ENCODE measurements around the gene LDB2. TPM values are rescaled to one million over a fixed set of nuclear protein-coding genes. Genes with fewer than 3 reads are reported as not detected.

Gene LDB2
- total and polyA plus RNA-seq, 2 experiments from 2014 or later: 48.6 to 80.1 TPM

DNA sequence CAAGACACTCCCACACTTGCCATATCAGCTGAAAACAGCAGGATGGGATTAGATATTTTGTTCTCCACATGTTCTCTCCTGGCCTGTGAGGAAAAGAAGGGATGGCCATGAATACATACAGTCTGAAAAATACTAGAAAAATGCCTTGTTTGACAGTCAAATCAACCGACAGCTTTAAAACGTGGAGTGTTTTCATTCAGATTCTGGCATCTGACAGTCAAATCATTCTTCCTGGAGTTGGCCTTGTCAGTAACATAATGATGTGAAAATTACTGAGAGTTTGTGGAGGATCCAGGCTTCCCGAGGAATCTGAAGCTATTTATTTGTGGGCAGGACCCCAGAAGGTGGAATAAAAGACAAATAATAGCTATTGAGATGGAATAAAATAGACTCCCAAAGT, 188.2 kb downstream of the LDB2 start:
- DNase-seq (ENCODE audit: low spot score): no peak
- Mint-ChIP-seq H3K4me3 (no peak overlapping the region), H3K36me3 (ENCODE audit: low read depth) (no peaks in the 10 kb centered on the region), H3K4me1 (peaks cover 14% of the 10 kb centered on the region), H3K9me3 (no peaks in the 10 kb centered on the region), H3K27ac (no peak overlapping the region), H3K27me3 (ENCODE audit: insufficient read depth, low read depth, poor library complexity) (no peaks in the 10 kb centered on the region)
- Histone ChIP-seq H3K27ac (ENCODE audit: low read depth) (no peak overlapping the region), H4K20me1 (replicated peaks; ENCODE audit: insufficient read depth) (0 out of 2 replicates have a peak, but pooled peaks cover 2% of the 10 kb centered on the region), H2AFZ (no peak overlapping the region), H3K27me3 (ENCODE audit: insufficient read depth) (no peaks in the 10 kb centered on the region), H3K4me2 (no peak overlapping the region), H3K9me2 (ENCODE audit: insufficient read depth) (0 out of 2 replicates have a peak, but pooled peaks cover 3% of the 10 kb centered on the region), H3K79me2 (replicated peaks; ENCODE audit: insufficient read depth) (no peaks in the 10 kb centered on the region; the same call in 1 of the 2 replicates), H3K36me3 (ENCODE audit: insufficient read depth) (no peaks in the 10 kb centered on the region), H3K4me1 (ENCODE audit: insufficient read depth) (0 out of 2 replicates have a peak, but pooled peaks cover 2% of the 10 kb centered on the region), H3K4me3 (no peak overlapping the region), H3F3A (replicated peaks; ENCODE audit: low read depth) (no peaks in the 10 kb centered on the region)
- TF ChIP-seq, protein P1, sequence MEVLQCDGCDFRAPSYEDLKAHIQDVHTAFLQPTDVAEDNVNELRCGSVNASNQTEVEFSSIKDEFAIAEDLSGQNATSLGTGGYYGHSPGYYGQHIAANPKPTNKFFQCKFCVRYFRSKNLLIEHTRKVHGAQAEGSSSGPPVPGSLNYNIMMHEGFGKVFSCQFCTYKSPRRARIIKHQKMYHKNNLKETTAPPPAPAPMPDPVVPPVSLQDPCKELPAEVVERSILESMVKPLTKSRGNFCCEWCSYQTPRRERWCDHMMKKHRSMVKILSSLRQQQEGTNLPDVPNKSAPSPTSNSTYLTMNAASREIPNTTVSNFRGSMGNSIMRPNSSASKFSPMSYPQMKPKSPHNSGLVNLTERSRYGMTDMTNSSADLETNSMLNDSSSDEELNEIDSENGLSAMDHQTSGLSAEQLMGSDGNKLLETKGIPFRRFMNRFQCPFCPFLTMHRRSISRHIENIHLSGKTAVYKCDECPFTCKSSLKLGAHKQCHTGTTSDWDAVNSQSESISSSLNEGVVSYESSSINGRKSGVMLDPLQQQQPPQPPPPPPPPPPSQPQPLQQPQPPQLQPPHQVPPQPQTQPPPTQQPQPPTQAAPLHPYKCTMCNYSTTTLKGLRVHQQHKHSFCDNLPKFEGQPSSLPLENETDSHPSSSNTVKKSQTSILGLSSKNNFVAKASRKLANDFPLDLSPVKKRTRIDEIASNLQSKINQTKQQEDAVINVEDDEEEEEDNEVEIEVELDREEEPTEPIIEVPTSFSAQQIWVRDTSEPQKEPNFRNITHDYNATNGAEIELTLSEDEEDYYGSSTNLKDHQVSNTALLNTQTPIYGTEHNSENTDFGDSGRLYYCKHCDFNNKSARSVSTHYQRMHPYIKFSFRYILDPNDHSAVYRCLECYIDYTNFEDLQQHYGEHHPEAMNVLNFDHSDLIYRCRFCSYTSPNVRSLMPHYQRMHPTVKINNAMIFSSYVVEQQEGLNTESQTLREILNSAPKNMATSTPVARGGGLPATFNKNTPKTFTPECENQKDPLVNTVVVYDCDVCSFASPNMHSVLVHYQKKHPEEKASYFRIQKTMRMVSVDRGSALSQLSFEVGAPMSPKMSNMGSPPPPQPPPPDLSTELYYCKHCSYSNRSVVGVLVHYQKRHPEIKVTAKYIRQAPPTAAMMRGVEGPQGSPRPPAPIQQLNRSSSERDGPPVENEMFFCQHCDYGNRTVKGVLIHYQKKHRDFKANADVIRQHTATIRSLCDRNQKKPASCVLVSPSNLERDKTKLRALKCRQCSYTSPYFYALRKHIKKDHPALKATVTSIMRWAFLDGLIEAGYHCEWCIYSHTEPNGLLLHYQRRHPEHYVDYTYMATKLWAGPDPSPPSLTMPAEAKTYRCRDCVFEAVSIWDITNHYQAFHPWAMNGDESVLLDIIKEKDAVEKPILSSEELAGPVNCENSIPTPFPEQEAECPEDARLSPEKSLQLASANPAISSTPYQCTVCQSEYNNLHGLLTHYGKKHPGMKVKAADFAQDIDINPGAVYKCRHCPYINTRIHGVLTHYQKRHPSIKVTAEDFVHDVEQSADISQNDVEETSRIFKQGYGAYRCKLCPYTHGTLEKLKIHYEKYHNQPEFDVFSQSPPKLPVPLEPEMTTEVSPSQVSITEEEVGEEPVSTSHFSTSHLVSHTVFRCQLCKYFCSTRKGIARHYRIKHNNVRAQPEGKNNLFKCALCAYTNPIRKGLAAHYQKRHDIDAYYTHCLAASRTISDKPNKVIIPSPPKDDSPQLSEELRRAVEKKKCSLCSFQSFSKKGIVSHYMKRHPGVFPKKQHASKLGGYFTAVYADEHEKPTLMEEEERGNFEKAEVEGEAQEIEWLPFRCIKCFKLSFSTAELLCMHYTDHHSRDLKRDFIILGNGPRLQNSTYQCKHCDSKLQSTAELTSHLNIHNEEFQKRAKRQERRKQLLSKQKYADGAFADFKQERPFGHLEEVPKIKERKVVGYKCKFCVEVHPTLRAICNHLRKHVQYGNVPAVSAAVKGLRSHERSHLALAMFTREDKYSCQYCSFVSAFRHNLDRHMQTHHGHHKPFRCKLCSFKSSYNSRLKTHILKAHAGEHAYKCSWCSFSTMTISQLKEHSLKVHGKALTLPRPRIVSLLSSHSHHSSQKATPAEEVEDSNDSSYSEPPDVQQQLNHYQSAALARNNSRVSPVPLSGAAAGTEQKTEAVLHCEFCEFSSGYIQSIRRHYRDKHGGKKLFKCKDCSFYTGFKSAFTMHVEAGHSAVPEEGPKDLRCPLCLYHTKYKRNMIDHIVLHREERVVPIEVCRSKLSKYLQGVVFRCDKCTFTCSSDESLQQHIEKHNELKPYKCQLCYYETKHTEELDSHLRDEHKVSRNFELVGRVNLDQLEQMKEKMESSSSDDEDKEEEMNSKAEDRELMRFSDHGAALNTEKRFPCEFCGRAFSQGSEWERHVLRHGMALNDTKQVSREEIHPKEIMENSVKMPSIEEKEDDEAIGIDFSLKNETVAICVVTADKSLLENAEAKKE (CRISPR knock-in tag; IDR thresholded peaks at IDR 0.05): no peak
- no peak for ATAC-seq

DNA sequence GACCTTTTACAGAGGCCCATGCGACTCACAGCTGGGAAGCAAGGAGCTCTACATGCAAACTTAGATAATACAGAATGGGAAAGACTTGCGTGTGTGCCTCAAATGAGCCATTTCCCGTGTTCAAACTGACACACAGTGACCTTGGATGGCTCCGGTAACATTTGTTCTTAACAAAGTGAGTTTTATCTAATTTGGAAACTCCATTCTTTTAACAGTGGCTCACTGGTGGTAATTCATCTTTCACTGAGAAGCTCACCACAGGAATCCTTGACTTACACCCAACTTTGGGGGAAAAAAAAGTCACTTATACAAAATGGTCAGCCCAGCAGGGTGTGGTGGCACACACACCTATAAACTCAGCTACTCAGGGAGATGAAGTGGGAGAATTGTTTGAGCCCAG, 190.6 kb downstream of the LDB2 start:
- Histone ChIP-seq H3K27me3 (ENCODE audit: insufficient read depth) (no peaks in the 10 kb centered on the region), H3F3A (replicated peaks; ENCODE audit: low read depth) (no peaks in the 10 kb centered on the region), H3K79me2 (replicated peaks; ENCODE audit: insufficient read depth) (no peaks in the 10 kb centered on the region; the same call in 1 of the 2 replicates), H3K4me1 (ENCODE audit: insufficient read depth) (0 out of 2 replicates have a peak, but pooled peaks cover 2% of the 10 kb centered on the region), H3K4me2 (no peak overlapping the region), H2AFZ (no peak overlapping the region), H4K20me1 (replicated peaks; ENCODE audit: insufficient read depth) (0 out of 2 replicates have a peak, but pooled peaks cover 2% of the 10 kb centered on the region), H3K4me3 (no peak overlapping the region), H3K36me3 (ENCODE audit: insufficient read depth) (no peaks in the 10 kb centered on the region), H3K27ac (ENCODE audit: low read depth) (no peak overlapping the region), H3K9me2 (ENCODE audit: insufficient read depth) (no peaks in the 10 kb centered on the region)
- Mint-ChIP-seq H3K36me3 (ENCODE audit: low read depth) (no peaks in the 10 kb centered on the region), H3K4me3 (no peak overlapping the region), H3K27me3 (ENCODE audit: insufficient read depth, low read depth, poor library complexity) (no peaks in the 10 kb centered on the region), H3K9me3 (no peaks in the 10 kb centered on the region), H3K27ac (no peak overlapping the region), H3K4me1 (peaks cover 14% of the 10 kb centered on the region)
- no peak for ATAC-seq
- no peak for DNase-seq (ENCODE audit: low spot score)
- no peak for TF ChIP-seq JUNB (IDR thresholded peaks at IDR 0.05; ENCODE audit: unreplicated experiment)
- no peak for TF ChIP-seq ZNF331 (CRISPR knock-in tag; IDR thresholded peaks at IDR 0.05; ENCODE audit: low read depth)
- TF ChIP-seq, protein P1 (CRISPR knock-in tag; IDR thresholded peaks at IDR 0.05): no peak
- no peak for TF ChIP-seq STAT1 (IDR thresholded peaks at IDR 0.05; ENCODE audit: unreplicated experiment)
- no peak for TF ChIP-seq ZNF114 (CRISPR knock-in tag; IDR thresholded peaks at IDR 0.05)
- no peak for TF ChIP-seq CREB1 (CRISPR knock-in tag; IDR thresholded peaks at IDR 0.05; ENCODE audit: low read depth)
- TF ChIP-seq EZH2phosphoT487 (IDR thresholded peaks at IDR 0.05; ENCODE audit: unreplicated experiment): no peak
